Endothelial cell of umbilical vein (primary cell): Measurements from ENCODE around the gene NCK2. TPM values are rescaled to one million over a fixed set of nuclear protein-coding genes. Genes with fewer than 3 reads are reported as not detected.

Experiments used
- BruUV-seq: library from RNA; stranded (reverse); fragments of 400-500 nt; replicated peaks from 2 replicates; lab custom pipeline; 2021; lab: Mats Ljungman, UMichigan
- CTCF ChIA-PET: fragments of 300-600, 350-600 bp; sonication (Branson Sonifier 250); formaldehyde crosslinking; loops from one replicate; lab custom pipeline; 2021; ENCODE audit warnings: antibody characterized with exemption, inconsistent platforms; lab: Charles Lee
- POLR2A ChIA-PET: fragments of 300-600, 350-600 bp; sonication (Branson Sonifier 250); formaldehyde crosslinking; loops from one replicate; lab custom pipeline; 2021; ENCODE audit warnings: antibody characterized with exemption, inconsistent platforms; lab: Charles Lee
- DNase-seq: peaks from one replicate; pipeline ENCODE4 v3.0.0-alpha.2; 2011; ENCODE audit warnings: low read depth, low spot score
- FAIRE-seq: peaks from 2 replicates; lab custom pipeline; 2011; peaks lifted over from hg19 to GRCh38; lab: Jason Lieb, UNC
- H2AFZ ChIP-seq: 2 replicates; pipeline ENCODE4 v1.6.0; 2012; ENCODE audit warnings: low read depth, low read length, control low read depth, inconsistent platforms
- H3K27ac ChIP-seq: 2 replicates; pipeline ENCODE4 v1.5.1; 2011; ENCODE audit warnings: low read depth, mild to moderate bottlenecking, control low read depth, low read length, moderate library complexity; ENCODE audit not compliant: insufficient read depth
- H3K27me3 ChIP-seq, 2 experiments: 2 replicates each; pipeline versions ENCODE4 v1.6.0 to v1.6.1; 2011; ENCODE audit warnings: low read length in 2 of 2, mixed read lengths in 1 of 2; ENCODE audit not compliant: control insufficient read depth in 2 of 2, insufficient read depth in 2 of 2
- H3K36me3 ChIP-seq, 2 experiments: 2 replicates in 1 of 2; 3 replicates in 1 of 2; pipeline ENCODE4 v1.5.1; 2011; ENCODE audit warnings: low read length in 2 of 2, mild to moderate bottlenecking in 1 of 2, moderate library complexity in 1 of 2; ENCODE audit not compliant: control insufficient read depth in 2 of 2, insufficient read depth in 2 of 2; ENCODE audit errors: extremely low read depth in 1 of 2
- H3K4me1 ChIP-seq: 3 replicates; pipeline ENCODE4 v1.5.1; 2011; ENCODE audit warnings: mild to moderate bottlenecking, low read length; ENCODE audit not compliant: control insufficient read depth, insufficient read depth; ENCODE audit errors: extremely low read depth
- H3K4me2 ChIP-seq: 2 replicates; pipeline ENCODE4 v1.6.1; 2011; ENCODE audit warnings: low read length, control low read depth, mixed read lengths; ENCODE audit not compliant: insufficient read depth
- H3K4me3 ChIP-seq, 3 experiments: fragments of 200-600 bp in 1 of 3; sonication (generic), shearing (Covaris generic) in 1 of 3; replicated peaks in 1 of 3; 2 replicates each; pipeline ENCODE4 v1.5.1; 2011 to 2016; ENCODE audit warnings: control low read depth in 3 of 3, low read length in 3 of 3, mild to moderate bottlenecking in 2 of 3, inconsistent platforms in 1 of 3, low read depth in 1 of 3, moderate library complexity in 1 of 3; ENCODE audit not compliant: insufficient read depth in 1 of 3
- H3K79me2 ChIP-seq: 2 replicates; pipeline ENCODE4 v1.6.0; 2012; ENCODE audit warnings: low read length, inconsistent platforms; ENCODE audit not compliant: control insufficient read depth, insufficient read depth
- H3K9ac ChIP-seq: replicated peaks from 2 replicates; pipeline ENCODE3; 2011; ENCODE audit warnings: low read length, control low read depth; ENCODE audit not compliant: insufficient read depth; ENCODE audit errors: extremely low read depth
- H3K9me1 ChIP-seq: replicated peaks from 3 replicates; pipeline ENCODE4 v1.6.0; 2011; ENCODE audit warnings: mild to moderate bottlenecking, low read length; ENCODE audit not compliant: control insufficient read depth, insufficient read depth; ENCODE audit errors: extremely low read depth
- H3K9me3 ChIP-seq: replicated peaks from 2 replicates; pipeline ENCODE4 v1.5.1; 2012; ENCODE audit warnings: low read length, inconsistent platforms; ENCODE audit not compliant: control insufficient read depth, insufficient read depth
- H4K20me1 ChIP-seq: replicated peaks from 2 replicates; pipeline ENCODE3; 2011; ENCODE audit warnings: mild to moderate bottlenecking, low read length; ENCODE audit not compliant: control insufficient read depth, insufficient read depth; ENCODE audit errors: extremely low read depth
- CTCF ChIP-seq, 2 donors: IDR thresholded peaks; 1 replicate in 1 of 2; 2 replicates in 1 of 2; pipeline ENCODE4 v1.5.1; 2011; ENCODE audit warnings: low read length in 2 of 2, mild to moderate bottlenecking in 2 of 2, moderate library complexity in 2 of 2, control low read depth in 1 of 2, inconsistent platforms in 1 of 2, low read depth in 1 of 2; ENCODE audit not compliant: insufficient read depth in 1 of 2; ENCODE audit errors: extremely low read depth in 1 of 2
- EZH2 ChIP-seq: IDR thresholded peaks from 2 replicates; pipeline ENCODE4 v1.6.1; 2012; ENCODE audit warnings: borderline replicate concordance, low read depth, mild to moderate bottlenecking, moderate library complexity, low read length, inconsistent platforms; ENCODE audit not compliant: severe bottlenecking
- FOS ChIP-seq: IDR thresholded peaks from 2 replicates; pipeline ENCODE4 v1.6.1; 2011; ENCODE audit warnings: mild to moderate bottlenecking, low read length, moderate library complexity, borderline replicate concordance; ENCODE audit not compliant: insufficient read depth
- GATA2 ChIP-seq: IDR thresholded peaks from 2 replicates; pipeline ENCODE4 v1.7.0; 2011; ENCODE audit warnings: low read depth, mild to moderate bottlenecking, moderate library complexity, mixed read lengths, low read length; ENCODE audit not compliant: insufficient read length, insufficient read depth
- JUN ChIP-seq: IDR thresholded peaks from 2 replicates; pipeline ENCODE4 v1.6.1; 2011; ENCODE audit warnings: borderline replicate concordance, low read depth; ENCODE audit not compliant: insufficient read length, insufficient read depth
- MYC ChIP-seq: IDR thresholded peaks from one replicate; pipeline ENCODE4 v1.6.1; 2011; ENCODE audit warnings: mild to moderate bottlenecking, low read depth, low read length
- POLR2A ChIP-seq: IDR thresholded peaks from 2 replicates; pipeline ENCODE4 v1.6.1; 2012; ENCODE audit warnings: low read depth, mild to moderate bottlenecking, control low read depth, low read length
- POLR2AphosphoS5 ChIP-seq: IDR thresholded peaks from 2 replicates; pipeline ENCODE4 v1.6.1; 2012; ENCODE audit warnings: low read depth, mild to moderate bottlenecking, control low read depth, low read length, moderate library complexity; ENCODE audit not compliant: insufficient read depth
- dilution Hi-C: fragments of 300-500 bp; cut with MboI; formaldehyde crosslinking; loops from one replicate; pipeline ENCODE4 v1.15.0; 2019; ENCODE audit warnings: low sequenced_read_pairs; ENCODE audit not compliant: extremely low pct_ligation_motif_present
- intact Hi-C: fragments of 100-400 bp; cut with micrococcal nuclease; formaldehyde crosslinking; loops from one replicate; pipeline ENCODE4 v1.10.0; 2022
- polyA plus RNA-seq, 4 experiments: library from polyadenylated mRNA; depleted of rRNA in 3 of 4; stranded (reverse) in 3 of 4; unstranded in 1 of 4; fragments of >200 nt; gene quantifications; 2 replicates each; pipeline versions ENCODE4 v1.2.1 to v1.2.3, GENCODE V29; 2011 to 2012; ENCODE audit warnings: missing spikeins in 1 of 4
- total RNA-seq: library from RNA; stranded (reverse); gene quantifications from 2 replicates; pipeline ENCODE4 v1.2.3, GENCODE V29; 2021
- TF ChIP-seq, protein P1 (sequence below): IDR thresholded peaks from 2 replicates; pipeline ENCODE4 v1.6.1; 2011; ENCODE audit not compliant: insufficient read depth, insufficient read length

Gene NCK2
- total and polyA plus RNA-seq, 2 donors (not counting 3 experiments of a cell fraction or from before 2014, with no cell fraction given) = 23.8 to 39.1 TPM

DNA sequence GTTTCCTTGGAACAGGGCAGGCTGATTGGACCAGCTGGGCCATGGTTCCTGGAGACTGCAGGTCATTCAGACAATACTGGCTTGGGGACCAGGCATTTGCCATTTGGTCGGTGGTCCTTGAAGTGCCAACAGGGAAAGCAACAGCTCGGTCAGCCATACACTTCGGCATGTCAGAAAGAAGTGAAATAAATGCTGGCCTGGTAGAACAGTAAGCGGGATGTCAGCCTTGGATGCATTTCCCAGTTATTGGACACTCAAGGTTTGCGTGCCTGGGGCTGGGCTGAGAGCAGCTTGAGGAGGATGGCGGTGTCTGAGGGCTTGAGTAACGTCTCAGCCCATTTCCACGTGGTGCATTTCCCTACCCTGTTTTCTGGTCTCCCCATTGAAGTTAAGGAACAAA is 75.4 kb downstream of the NCK2 start:
- Histone ChIP-seq H4K20me1 (no peaks in the 10 kb centered on the region), H3K36me3 (peaks cover 0 to 2% of the 10 kb centered on the region in 2 experiments), H3K4me1 (no peaks in the 10 kb centered on the region), H3K27ac (no peak overlapping the region), H2AFZ (no peak overlapping the region), H3K27me3 (no peaks in the 10 kb centered on the region), H3K79me2 (peaks cover 6% of the 10 kb centered on the region), H3K9me3 (no peaks in the 10 kb centered on the region), H3K4me3 (no peak overlapping the region), H3K9ac (no peak overlapping the region), H3K9me1 (no peaks in the 10 kb centered on the region), H3K4me2 (no peak overlapping the region)
- dilution Hi-C loops (no loop called here), intact Hi-C loops (no loop called here)
- CTCF ChIA-PET = no interaction called here
- BruUV-seq = no TSS peak
- no peak for DNase-seq
- no peak for FAIRE-seq
- POLR2A ChIA-PET = no interaction called here
- no peak for TF ChIP-seq FOS
- TF ChIP-seq EZH2 = no peak
- TF ChIP-seq, protein P1, sequence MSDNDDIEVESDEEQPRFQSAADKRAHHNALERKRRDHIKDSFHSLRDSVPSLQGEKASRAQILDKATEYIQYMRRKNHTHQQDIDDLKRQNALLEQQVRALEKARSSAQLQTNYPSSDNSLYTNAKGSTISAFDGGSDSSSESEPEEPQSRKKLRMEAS = no peak
- no peak for TF ChIP-seq POLR2A
- no peak for TF ChIP-seq JUN

DNA sequence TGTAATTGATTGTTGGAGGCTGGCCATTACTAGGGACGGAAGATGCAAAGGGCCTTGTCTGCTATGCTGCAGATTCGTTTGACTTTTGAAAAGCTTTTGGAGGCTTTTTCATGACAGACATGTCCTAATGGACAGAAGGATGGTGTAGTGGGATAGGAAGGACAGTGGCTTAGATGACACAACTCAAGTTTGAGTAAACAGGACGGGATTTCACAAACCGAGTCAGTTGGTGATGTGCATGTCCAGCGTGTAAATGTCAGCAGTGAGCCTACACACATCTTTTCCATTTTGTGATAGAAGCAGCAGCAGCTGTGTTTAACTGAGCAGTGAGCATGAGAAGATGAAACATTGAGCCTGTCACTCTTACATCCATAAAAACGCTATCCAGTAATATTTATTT is 76.0 kb downstream of the NCK2 start:
- TF ChIP-seq JUN = no peak
- TF ChIP-seq, protein P1 = no peak
- TF ChIP-seq MYC = no peak
- no peak for TF ChIP-seq FOS
- TF ChIP-seq POLR2AphosphoS5 = no peak
- TF ChIP-seq CTCF (IDR thresholded peaks at IDR 0.05; ENCODE audit: extremely low read depth in 1 of 2, insufficient read depth in 1 of 2, low read depth in 1 of 2, low read length in 2 of 2) = no peak
- no peak for TF ChIP-seq EZH2
- no peak for TF ChIP-seq POLR2A
- TF ChIP-seq GATA2 = no peak
- Histone ChIP-seq H3K9ac (no peak overlapping the region), H3K4me1 (no peaks in the 10 kb centered on the region), H3K4me3 (no peak overlapping the region), H3K9me1 (no peaks in the 10 kb centered on the region), H3K27me3 (no peaks in the 10 kb centered on the region), H3K36me3 (peaks cover 0 to 2% of the 10 kb centered on the region in 2 experiments), H2AFZ (no peak overlapping the region), H3K9me3 (no peaks in the 10 kb centered on the region), H3K4me2 (no peak overlapping the region), H4K20me1 (no peaks in the 10 kb centered on the region), H3K27ac (no peak overlapping the region), H3K79me2 (peaks cover 6% of the 10 kb centered on the region)
- FAIRE-seq = no peak
- dilution Hi-C loops = no loop called here
- no peak for DNase-seq
- BruUV-seq = no TSS peak
- ChIA-PET POLR2A (no interaction called here), CTCF (no interaction called here)
- intact Hi-C loops = no loop called here
